ENCODE results near the gene COL27A1. TPM values are rescaled to one million over a fixed set of nuclear protein-coding genes. Genes with fewer than 3 reads are reported as not detected.

Gene COL27A1
- total and polyA plus RNA-seq, 2 experiments from 2014 or later, result 10.5 to 18.0 TPM

GRCh38 chr9:114153761-114154599 lies 1.4 kb upstream of the COL27A1 start:
- ATAC-seq (peak; percentile 59), DNase-seq (ENCODE audit: low spot score) (peak; percentile 93)
- peak overlapping the region; percentile 67 for H3K4me3 Mint-ChIP-seq

GRCh38 chr9:114154600-114155102 lies 686 bp upstream of the COL27A1 start:
- peaks cover 19% of the 10 kb centered on the region for H4K20me1 ChIP-seq (replicated peaks; ENCODE audit: insufficient read depth)
- H3K4me3 ChIP-seq, result peak overlapping the region; percentile 84
- peaks cover 48% of the 10 kb centered on the region for H3K27me3 Mint-ChIP-seq (ENCODE audit: insufficient read depth, low read depth, poor library complexity)
- H3K27ac Mint-ChIP-seq, result no peak overlapping the region
- peaks cover 23% of the 10 kb centered on the region for H3K79me2 ChIP-seq (replicated peaks; ENCODE audit: insufficient read depth)
- no peak for ATAC-seq
- H3F3A ChIP-seq (replicated peaks; ENCODE audit: low read depth), result no peaks in the 10 kb centered on the region
- no peaks in the 10 kb centered on the region; the same call in 1 of the 3 replicates for H3K9me3 Mint-ChIP-seq
- H3K4me2 ChIP-seq, result peak overlapping the region; percentile 92
- no peak for DNase-seq (ENCODE audit: low spot score)
- no peaks in the 10 kb centered on the region for H3K9me2 ChIP-seq (ENCODE audit: insufficient read depth)
- peak overlapping the region; percentile 100 for H2AFZ ChIP-seq
- peaks cover 3% of the 10 kb centered on the region; the same call in 1 of the 3 replicates for H3K36me3 Mint-ChIP-seq (ENCODE audit: low read depth)
- H3K4me1 ChIP-seq (ENCODE audit: insufficient read depth), result peaks cover 31% of the 10 kb centered on the region
- peak overlapping the region; percentile 67 for H3K4me3 Mint-ChIP-seq
- H3K36me3 ChIP-seq (ENCODE audit: insufficient read depth), result no peaks in the 10 kb centered on the region
- peaks cover 42% of the 10 kb centered on the region for H3K27me3 ChIP-seq (ENCODE audit: insufficient read depth)
- peaks cover 29% of the 10 kb centered on the region for H3K4me1 Mint-ChIP-seq
- no peak overlapping the region for H3K27ac ChIP-seq (ENCODE audit: low read depth)
- TF ChIP-seq STAT1 (IDR thresholded peaks at IDR 0.05; ENCODE audit: unreplicated experiment) (no peak), ZNF462 (CRISPR knock-in tag; IDR thresholded peaks at IDR 0.05) (no peak), EZH2phosphoT487 (IDR thresholded peaks at IDR 0.05; ENCODE audit: unreplicated experiment) (no peak), ZNF114 (CRISPR knock-in tag; IDR thresholded peaks at IDR 0.05) (no peak), ETS1 (IDR thresholded peaks at IDR 0.05) (no peak), ZNF331 (CRISPR knock-in tag; IDR thresholded peaks at IDR 0.05; ENCODE audit: low read depth) (no peak)

More at GRCh38 chr9:114153761-114154599, 1.4 kb upstream of the COL27A1 start:
- Mint-ChIP-seq H3K27ac (no peak overlapping the region), H3K4me1 (peaks cover 24% of the 10 kb centered on the region), H3K9me3 (no peaks in the 10 kb centered on the region; the same call in 1 of the 3 replicates), H3K27me3 (ENCODE audit: insufficient read depth, low read depth, poor library complexity) (peaks cover 48% of the 10 kb centered on the region), H3K36me3 (ENCODE audit: low read depth) (peaks cover 3% of the 10 kb centered on the region; the same call in 1 of the 3 replicates)
- Histone ChIP-seq H3K27me3 (ENCODE audit: insufficient read depth) (peaks cover 42% of the 10 kb centered on the region), H3K79me2 (replicated peaks; ENCODE audit: insufficient read depth) (peaks cover 16% of the 10 kb centered on the region), H4K20me1 (replicated peaks; ENCODE audit: insufficient read depth) (peaks cover 14% of the 10 kb centered on the region), H3K4me1 (ENCODE audit: insufficient read depth) (peaks cover 24% of the 10 kb centered on the region), H3K4me3 (peak overlapping the region; percentile 84), H3F3A (replicated peaks; ENCODE audit: low read depth) (no peaks in the 10 kb centered on the region), H3K27ac (ENCODE audit: low read depth) (no peak overlapping the region), H2AFZ (peak overlapping the region; percentile 100), H3K9me2 (ENCODE audit: insufficient read depth) (no peaks in the 10 kb centered on the region), H3K36me3 (ENCODE audit: insufficient read depth) (no peaks in the 10 kb centered on the region), H3K4me2 (peak overlapping the region; percentile 92)
- no peak for TF ChIP-seq POLR2AphosphoS5 (IDR thresholded peaks at IDR 0.05; ENCODE audit: low read depth)
- TF ChIP-seq CTCF (conservative IDR thresholded peaks at IDR 0.05; ENCODE audit: low read depth in 2 of 2), result peak; percentile 44 to 67

Data from GM23338 (cell line).